HL-60 (cell line): ENCODE results near the gene P2RY13.

Experiments used
- GABPA ChIP-seq: IDR thresholded peaks from 2 replicates; pipeline ENCODE4 v1.6.1; 2012; ENCODE audit warnings: low read depth
- POLR2AphosphoS5 ChIP-seq: IDR thresholded peaks from 2 replicates; pipeline ENCODE4 v1.6.1; 2012; ENCODE audit warnings: low read depth
- REST ChIP-seq: IDR thresholded peaks from 2 replicates; pipeline ENCODE4 v1.6.1; 2012; ENCODE audit warnings: low read depth; ENCODE audit not compliant: insufficient replicate concordance
- SPI1 ChIP-seq: IDR thresholded peaks from 2 replicates; pipeline ENCODE4 v1.6.1; 2012; ENCODE audit warnings: low read depth, mild to moderate bottlenecking, borderline replicate concordance
- TF ChIP-seq, protein P1 (sequence below): IDR thresholded peaks from one replicate; pipeline ENCODE4 v1.5.1; 2011; ENCODE audit warnings: low read length, control low read depth, inconsistent platforms; ENCODE audit not compliant: insufficient read depth

GRCh38 chr3:151283907-151284461, 45.4 kb downstream of the P2RY13 start:
- TF ChIP-seq, protein P1, sequence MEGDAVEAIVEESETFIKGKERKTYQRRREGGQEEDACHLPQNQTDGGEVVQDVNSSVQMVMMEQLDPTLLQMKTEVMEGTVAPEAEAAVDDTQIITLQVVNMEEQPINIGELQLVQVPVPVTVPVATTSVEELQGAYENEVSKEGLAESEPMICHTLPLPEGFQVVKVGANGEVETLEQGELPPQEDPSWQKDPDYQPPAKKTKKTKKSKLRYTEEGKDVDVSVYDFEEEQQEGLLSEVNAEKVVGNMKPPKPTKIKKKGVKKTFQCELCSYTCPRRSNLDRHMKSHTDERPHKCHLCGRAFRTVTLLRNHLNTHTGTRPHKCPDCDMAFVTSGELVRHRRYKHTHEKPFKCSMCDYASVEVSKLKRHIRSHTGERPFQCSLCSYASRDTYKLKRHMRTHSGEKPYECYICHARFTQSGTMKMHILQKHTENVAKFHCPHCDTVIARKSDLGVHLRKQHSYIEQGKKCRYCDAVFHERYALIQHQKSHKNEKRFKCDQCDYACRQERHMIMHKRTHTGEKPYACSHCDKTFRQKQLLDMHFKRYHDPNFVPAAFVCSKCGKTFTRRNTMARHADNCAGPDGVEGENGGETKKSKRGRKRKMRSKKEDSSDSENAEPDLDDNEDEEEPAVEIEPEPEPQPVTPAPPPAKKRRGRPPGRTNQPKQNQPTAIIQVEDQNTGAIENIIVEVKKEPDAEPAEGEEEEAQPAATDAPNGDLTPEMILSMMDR = no peak
- TF ChIP-seq POLR2AphosphoS5 = no peak
- TF ChIP-seq GABPA = no peak
- no peak for TF ChIP-seq REST
- no peak for TF ChIP-seq SPI1
